ENCODE measurements around the gene TYROBP. TPM values are rescaled to one million over a fixed set of nuclear protein-coding genes. Genes with fewer than 3 reads are reported as not detected.

The TYROBP gene
- polyA plus RNA-seq, 2 of the 4 experiments (the other 2 are of a cell fraction), result 0.21 TPM; not detected in 1

- ChIA-PET POLR2A (no interaction called here), CTCF (interaction anchor here (0.7 to 4.0 kb wide), 4 partner anchors 16 to 145 kb away, joined by 3 to 29 read pairs (median 10); no protein-coding TSS in a partner anchor)
- WGBS (ENCODE audit: missing lambda C conversion rate), result 11% methylated on average over 3 of the region's 3 CpGs
- Histone ChIP-seq H3K9me3 (no peaks in the 10 kb centered on the region), H3K4me2 (no peak overlapping the region), H3K4me1 (no peaks in the 10 kb centered on the region; the same call in 2 of the 3 replicates), H3K27ac (no peak overlapping the region), H3K4me3 (no peak overlapping the region)
- peak; percentile 36 for FAIRE-seq
- no peak; a peak in 1 of 6 replicates for ATAC-seq
- no peak for DNase-seq (ENCODE audit: low read depth in 1 of 2, low spot score in 1 of 2)
- TF ChIP-seq HEYL (CRISPR knock-in tag; IDR thresholded peaks at IDR 0.05) (no peak), JUNB (IDR thresholded peaks at IDR 0.05) (no peak), RNF2 (IDR thresholded peaks at IDR 0.05; ENCODE audit: borderline replicate concordance, low read depth) (no peak), PHF8 (IDR thresholded peaks at IDR 0.05; ENCODE audit: borderline replicate concordance, low read depth) (no peak), EHMT2 (IDR thresholded peaks at IDR 0.05; ENCODE audit: low read depth) (no peak), MYC (IDR thresholded peaks at IDR 0.05; ENCODE audit: borderline replicate concordance, low read length) (no peak), FOSB (CRISPR knock-in tag; IDR thresholded peaks at IDR 0.05) (no peak), TP53 (CRISPR knock-in tag; IDR thresholded peaks at IDR 0.05) (no peak), CEBPB (IDR thresholded peaks at IDR 0.05) (no peak), KDM5A (IDR thresholded peaks at IDR 0.05) (no peak), PBX3 (IDR thresholded peaks at IDR 0.05) (no peak), EHF (CRISPR knock-in tag; IDR thresholded peaks at IDR 0.05) (no peak)
These were observed 7.3 kb upstream of the TYROBP start for GRCh38 chr19:35915443-35915842.

- DNase-seq (ENCODE audit: low read depth in 1 of 2, low spot score in 1 of 2) (no peak), FAIRE-seq (no peak), ATAC-seq (no peak)
- 36% methylated on average over 7 of the region's 7 CpGs for WGBS (ENCODE audit: missing lambda C conversion rate)
- Histone ChIP-seq H3K4me1 (no peaks in the 10 kb centered on the region; the same call in 2 of the 3 replicates), H3K4me2 (no peak overlapping the region), H3K27ac (no peak overlapping the region), H3K9me3 (no peaks in the 10 kb centered on the region), H3K4me3 (no peak overlapping the region)
- no peak for TF ChIP-seq BCL3 (IDR thresholded peaks at IDR 0.05)
- TF ChIP-seq PHF8 (IDR thresholded peaks at IDR 0.05; ENCODE audit: borderline replicate concordance, low read depth), result no peak
- no peak for TF ChIP-seq TP53 (CRISPR knock-in tag; IDR thresholded peaks at IDR 0.05)
- no peak for TF ChIP-seq RNF2 (IDR thresholded peaks at IDR 0.05; ENCODE audit: borderline replicate concordance, low read depth)
- TF ChIP-seq BHLHE40 (IDR thresholded peaks at IDR 0.05; ENCODE audit: low read depth, low read length), result no peak
- TF ChIP-seq SREBF2 (IDR thresholded peaks at IDR 0.05), result no peak
- no peak for TF ChIP-seq HES2 (IDR thresholded peaks at IDR 0.05)
- TF ChIP-seq RARB (CRISPR knock-in tag; IDR thresholded peaks at IDR 0.05), result no peak
- TF ChIP-seq RAD21 (conservative IDR thresholded peaks at IDR 0.05 in 1 of 2, IDR thresholded peaks at IDR 0.05 in 1 of 2), result no peak
- TF ChIP-seq KDM5A (IDR thresholded peaks at IDR 0.05), result no peak
- TF ChIP-seq SMC3 (IDR thresholded peaks at IDR 0.05), result no peak
- TF ChIP-seq ATOH8 (CRISPR knock-in tag; IDR thresholded peaks at IDR 0.05; ENCODE audit: low read depth), result no peak
- TF ChIP-seq ZNF302 (CRISPR knock-in tag; IDR thresholded peaks at IDR 0.05), result no peak
- TF ChIP-seq FOSL2 (IDR thresholded peaks at IDR 0.05), result no peak
- no peak for TF ChIP-seq FOSL2 (CRISPR knock-in tag; IDR thresholded peaks at IDR 0.05)
- TF ChIP-seq PBX3 (IDR thresholded peaks at IDR 0.05), result no peak
- TF ChIP-seq POLR2AphosphoS2 (conservative IDR thresholded peaks at IDR 0.05; ENCODE audit: low read length), result no peak
- TF ChIP-seq CEBPB (IDR thresholded peaks at IDR 0.05), result no peak
- TF ChIP-seq CBX8 (IDR thresholded peaks at IDR 0.05), result no peak
- ChIA-PET CTCF (interaction anchor here (0.9 to 1.3 kb wide), 3 partner anchors 12 to 32 kb away, joined by 3 to 4 read pairs (median 3); no protein-coding TSS in a partner anchor), POLR2A (interaction anchor here (0.5 kb wide), 1 partner anchor 8 kb away, joined by 3 read pairs; no protein-coding TSS in a partner anchor)
These were observed 5.5 kb upstream of the TYROBP start for GRCh38 chr19:35913589-35913988.
